Measurements from ENCODE around the gene GRID1.

- TF ChIP-seq CTCF (IDR thresholded peaks at IDR 0.05) (no peak), ZFX (IDR thresholded peaks at IDR 0.05; ENCODE audit: borderline replicate concordance) (no peak)
Measured at GRCh38 chr10:85642082-85642420, 724.5 kb downstream of the GRID1 start.

All from 22Rv1 (cell line).